ENCODE results near the gene SMG9. TPM values are rescaled to one million over a fixed set of nuclear protein-coding genes. Genes with fewer than 3 reads are reported as not detected.
"Not testable (repeated sequence)": the region's sequence is repeated elsewhere in the genome, so short reads cannot be mapped to it uniquely, and the experiment has no call there.

The SMG9 gene
- total and polyA plus RNA-seq, 8 donors = 6.6 to 23.0 (median 13.1) TPM

- Histone ChIP-seq H3K36me3 (no peaks in the 10 kb centered on the region), H3K4me1 (no peaks in the 10 kb centered on the region), H3K9me3 (no peaks in the 10 kb centered on the region), H3K4me3 (no peak overlapping the region), H3K27ac (no peak overlapping the region), H3K27me3 (no peaks in the 10 kb centered on the region)
- ATAC-seq = no peak
- intact Hi-C loops (cut with DNase I) = no loop called here
- TF ChIP-seq CTCF (IDR thresholded peaks at IDR 0.05) = no peak
- FAIRE-seq = no peak
- 40 to 52% methylated on average over 11 of the region's 11 CpGs for WGBS, 2 donors
- no peak for DNase-seq
Measured at GRCh38 chr19:43682824-43683661, 71.7 kb downstream of the SMG9 start.

DNA sequence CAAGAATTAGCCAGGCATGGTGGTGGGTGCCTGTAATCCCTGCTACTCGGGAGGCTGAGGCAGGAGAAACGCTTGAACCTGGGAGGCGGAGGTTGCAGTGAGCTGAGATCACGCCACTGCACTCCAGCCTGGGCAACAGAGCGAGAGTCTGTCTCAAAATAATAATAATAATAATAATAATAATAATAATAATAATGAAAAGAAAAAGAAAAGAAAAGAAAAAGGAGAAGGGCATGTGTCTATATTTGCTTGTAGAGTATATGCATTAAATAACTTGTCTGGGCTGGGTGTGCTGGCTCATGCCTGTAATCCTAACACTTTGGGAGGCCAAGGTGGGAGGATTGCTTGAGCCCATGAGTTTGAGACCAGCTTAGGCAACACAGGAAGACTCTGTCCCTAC lies 72.5 kb downstream of the SMG9 start:
- WGBS, 2 donors = 64 to 79% methylated on average over 5 of the region's 5 CpGs
- H3K9me3 ChIP-seq; DNase-seq; ATAC-seq; H3K4me1 ChIP-seq; FAIRE-seq; H3K4me3 ChIP-seq; H3K27me3 ChIP-seq; intact Hi-C loops (cut with DNase I); H3K27ac ChIP-seq; H3K36me3 ChIP-seq: not testable (repeated sequence)

DNA sequence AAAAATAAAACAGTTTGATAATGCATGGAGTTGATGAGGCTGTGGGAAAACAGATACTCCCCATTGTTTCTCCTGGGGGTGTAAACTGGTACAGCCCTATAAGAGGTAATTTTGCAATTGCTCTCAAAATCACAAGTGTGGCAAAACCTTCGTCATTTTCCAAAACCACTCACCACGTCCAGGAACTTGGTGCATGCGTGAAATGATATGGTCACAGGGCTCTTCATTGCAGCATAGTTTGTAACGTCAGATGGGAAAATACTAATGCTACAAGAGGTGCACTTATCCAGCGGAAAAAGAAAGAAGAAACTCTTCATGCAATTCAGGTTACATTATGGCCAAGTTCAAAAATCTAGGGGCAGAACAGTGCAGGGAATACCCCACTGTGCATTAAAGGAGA lies 72.9 kb downstream of the SMG9 start:
- 59 to 71% methylated on average over 5 of the region's 5 CpGs for WGBS, 2 donors
- DNase-seq (no peak), ATAC-seq (no peak), FAIRE-seq (no peak)
- intact Hi-C loops (cut with DNase I) = no loop called here
- no peaks in the 10 kb centered on the region for H3K36me3 ChIP-seq
- no peaks in the 10 kb centered on the region for H3K27me3 ChIP-seq
- no peak overlapping the region for H3K27ac ChIP-seq
- H3K4me3 ChIP-seq = no peak overlapping the region
- H3K9me3 ChIP-seq = no peaks in the 10 kb centered on the region
- no peaks in the 10 kb centered on the region for H3K4me1 ChIP-seq
- no peak for TF ChIP-seq CTCF (IDR thresholded peaks at IDR 0.05)

- ATAC-seq (no peak), FAIRE-seq (no peak), DNase-seq (no peak)
- TF ChIP-seq CTCF (IDR thresholded peaks at IDR 0.05) = no peak
- no peaks in the 10 kb centered on the region for H3K36me3 ChIP-seq
- peaks cover 0 to 2% (median 0%) of the 10 kb centered on the region in 3 donors for H3K4me1 ChIP-seq
- WGBS, 2 donors = 89 to 91% methylated on average over 11 of the region's 11 CpGs
- H3K4me3 ChIP-seq = no peak overlapping the region
- H3K27me3 ChIP-seq = no peaks in the 10 kb centered on the region
- intact Hi-C loops (cut with DNase I) = no loop called here
- H3K9me3 ChIP-seq = no peaks in the 10 kb centered on the region
- H3K27ac ChIP-seq = no peak overlapping the region
Measured at GRCh38 chr19:43678512-43679261, 76.1 kb downstream of the SMG9 start.

Other genes with a start within 250 kb of the SMG9 start
- gene ETHE1, start 227.8 kb downstream of the SMG9 start, total RNA-seq = 10 to 100 TPM in 5 of 6 donors, 1 to 10 TPM in 1; 8.7 to 21.3 (median 15.9) TPM
- gene ETHE1, start 227.8 kb downstream of the SMG9 start, polyA plus RNA-seq = 10 to 100 TPM; 13.6 to 17.3 TPM
- 1 to 10 TPM in 5 of 6 donors, under 1 TPM in 1; 0.79 to 1.3 (median 1.2) TPM for gene ZNF575, start 221.8 kb downstream of the SMG9 start, total RNA-seq
- gene ZNF575, start 221.8 kb downstream of the SMG9 start, polyA plus RNA-seq = 1 to 10 TPM; 1.1 to 1.2 TPM
- 10 to 100 TPM in 5 of 6 donors, 1 to 10 TPM in 1; 9.3 to 13.5 (median 12.0) TPM for gene XRCC1, start 179.4 kb downstream of the SMG9 start, total RNA-seq
- gene XRCC1, start 179.4 kb downstream of the SMG9 start, polyA plus RNA-seq = 10 to 100 TPM; 15.0 to 19.3 TPM
- gene PINLYP, start 179.2 kb downstream of the SMG9 start, total RNA-seq = 1 to 10 TPM in 2 of 6 donors, under 1 TPM in 4; 0.51 to 1.5 (median 0.60) TPM
- gene PINLYP, start 179.2 kb downstream of the SMG9 start, polyA plus RNA-seq = 1 to 10 TPM; 5.2 to 7.2 TPM
- 10 to 100 TPM in 3 of 6 donors, 1 to 10 TPM in 3; 8.2 to 14.7 (median 11.0) TPM for gene IRGQ, start 158.8 kb downstream of the SMG9 start, total RNA-seq
- gene IRGQ, start 158.8 kb downstream of the SMG9 start, polyA plus RNA-seq = 1 to 10 TPM; 4.3 to 6.1 TPM
- gene ZNF576, start 158.4 kb downstream of the SMG9 start, total RNA-seq = 1 to 10 TPM; 5.2 to 8.6 (median 6.2) TPM
- 1 to 10 TPM; 7.5 to 8.4 TPM for gene ZNF576, start 158.4 kb downstream of the SMG9 start, polyA plus RNA-seq
- under 1 TPM in 4 of 6 donors, not detected in 2; 0.06 to 0.28 (median 0.22) TPM for gene SRRM5, start 142.9 kb downstream of the SMG9 start, total RNA-seq
- gene SRRM5, start 142.9 kb downstream of the SMG9 start, polyA plus RNA-seq = 1 to 10 TPM in 1 of 2 donors, under 1 TPM in 1; 0.87 to 1.3 TPM
- 10 to 100 TPM; 12.0 to 23.7 (median 17.4) TPM for gene ZNF428, start 135.3 kb downstream of the SMG9 start, total RNA-seq
- 10 to 100 TPM; 35.9 to 55.0 TPM for gene ZNF428, start 135.3 kb downstream of the SMG9 start, polyA plus RNA-seq
- 10 to 100 TPM in 2 of 6 donors, 1 to 10 TPM in 4; 5.9 to 11.3 (median 7.5) TPM for gene CADM4, start 115.1 kb downstream of the SMG9 start, total RNA-seq
- gene CADM4, start 115.1 kb downstream of the SMG9 start, polyA plus RNA-seq = 10 to 100 TPM in 1 of 2 donors, 1 to 10 TPM in 1; 9.8 to 10.5 TPM
- 10 to 100 TPM in 2 of 6 donors, 1 to 10 TPM in 4; 1.6 to 24.5 (median 3.1) TPM for gene PLAUR, start 84.8 kb downstream of the SMG9 start, total RNA-seq
- 1 to 10 TPM; 4.4 to 5.1 TPM for gene PLAUR, start 84.8 kb downstream of the SMG9 start, polyA plus RNA-seq
- gene IRGC, start 38.9 kb downstream of the SMG9 start, total RNA-seq = not detected
- gene IRGC, start 38.9 kb downstream of the SMG9 start, polyA plus RNA-seq = not detected
- 1 to 10 TPM in 3 of 6 donors, under 1 TPM in 3; 0.43 to 2.6 (median 0.82) TPM for gene KCNN4, start 26.0 kb upstream of the SMG9 start, total RNA-seq
- 1 to 10 TPM; 1.3 to 1.5 TPM for gene KCNN4, start 26.0 kb upstream of the SMG9 start, polyA plus RNA-seq
- gene LYPD5, start 47.5 kb upstream of the SMG9 start, total RNA-seq = 1 to 10 TPM in 1 of 6 donors, under 1 TPM in 5; 0.09 to 1.2 (median 0.24) TPM
- gene LYPD5, start 47.5 kb upstream of the SMG9 start, polyA plus RNA-seq = under 1 TPM; 0.42 to 0.49 TPM
- gene ZNF283, start 72.4 kb upstream of the SMG9 start, total RNA-seq = 1 to 10 TPM; 3.0 to 7.7 (median 3.9) TPM
- gene ZNF283, start 72.4 kb upstream of the SMG9 start, polyA plus RNA-seq = 1 to 10 TPM; 1.9 to 2.0 TPM
- gene ZNF404, start 129.0 kb upstream of the SMG9 start, total RNA-seq = 1 to 10 TPM in 2 of 6 donors, under 1 TPM in 4; 0.51 to 2.5 (median 0.73) TPM
- gene ZNF404, start 129.0 kb upstream of the SMG9 start, polyA plus RNA-seq = 1 to 10 TPM; 4.3 to 5.0 TPM
- 1 to 10 TPM; 2.7 to 8.7 (median 4.4) TPM for gene ZNF45, start 180.3 kb upstream of the SMG9 start, total RNA-seq
- 1 to 10 TPM; 2.3 to 5.1 TPM for gene ZNF45, start 180.3 kb upstream of the SMG9 start, polyA plus RNA-seq
- 1 to 10 TPM in 5 of 6 donors, under 1 TPM in 1; 0.98 to 3.9 (median 1.5) TPM for gene ZNF221, start 196.3 kb upstream of the SMG9 start, total RNA-seq
- gene ZNF221, start 196.3 kb upstream of the SMG9 start, polyA plus RNA-seq = 1 to 10 TPM in 1 of 2 donors, under 1 TPM in 1; 0.65 to 1.3 TPM
- 1 to 10 TPM; 1.2 to 5.2 (median 2.9) TPM for gene ZNF155, start 229.2 kb upstream of the SMG9 start, total RNA-seq
- gene ZNF155, start 229.2 kb upstream of the SMG9 start, polyA plus RNA-seq = 1 to 10 TPM; 2.9 to 7.3 TPM
- 1 to 10 TPM in 5 of 6 donors, under 1 TPM in 1; 0.79 to 2.9 (median 2.0) TPM for gene ZNF230, start 248.0 kb upstream of the SMG9 start, total RNA-seq
- 1 to 10 TPM in 1 of 2 donors, under 1 TPM in 1; 0.84 to 1.9 TPM for gene ZNF230, start 248.0 kb upstream of the SMG9 start, polyA plus RNA-seq

Measured in pancreas (tissue), 10 donors.